Liver (tissue), 9 donors: ENCODE measurements around the gene PIAS1. TPM values are rescaled to one million over a fixed set of nuclear protein-coding genes. Genes with fewer than 3 reads are reported as not detected.

ENCODE experiments used
- DNase-seq: peaks from one replicate; pipeline ENCODE4 v3.0.0-alpha.2; 2017; ENCODE audit warnings: low spot score
- H3K27ac ChIP-seq, 2 donors: one replicate each; pipeline ENCODE4 v1.7.0; 2013; ENCODE audit warnings: inconsistent platforms in 2 of 2, low read length in 2 of 2, control low read depth in 1 of 2, low read depth in 1 of 2, mild to moderate bottlenecking in 1 of 2
- H3K27me3 ChIP-seq, 4 donors: one replicate each; pipeline versions ENCODE4 v1.6.1 to v1.7.0; 2013; ENCODE audit warnings: low read length in 3 of 4, inconsistent platforms in 1 of 4, mild to moderate bottlenecking in 1 of 4, moderate library complexity in 1 of 4; ENCODE audit not compliant: control insufficient read depth in 4 of 4, insufficient read depth in 4 of 4
- H3K36me3 ChIP-seq, 4 donors: one replicate each; pipeline versions ENCODE4 v1.6.1 to v1.7.0; 2013; ENCODE audit warnings: low read length in 3 of 4, mild to moderate bottlenecking in 3 of 4, low read depth in 1 of 4, moderate library complexity in 1 of 4; ENCODE audit not compliant: control insufficient read depth in 4 of 4, insufficient read depth in 3 of 4
- H3K4me1 ChIP-seq, 4 donors: one replicate each; pipeline versions ENCODE4 v1.6.1 to v1.7.0; 2013; ENCODE audit warnings: low read length in 3 of 4, mild to moderate bottlenecking in 3 of 4, moderate library complexity in 1 of 4; ENCODE audit not compliant: control insufficient read depth in 4 of 4, insufficient read depth in 4 of 4
- H3K4me3 ChIP-seq, 3 donors: one replicate each; pipeline versions ENCODE4 v1.6.1 to v1.7.0; 2013; ENCODE audit warnings: low read length in 3 of 3, control low read depth in 1 of 3, low read depth in 1 of 3, mild to moderate bottlenecking in 1 of 3
- H3K9ac ChIP-seq, 2 donors: one replicate each; pipeline ENCODE4 v1.7.0; 2013; ENCODE audit warnings: low read length in 2 of 2, mild to moderate bottlenecking in 2 of 2, moderate library complexity in 2 of 2, control low read depth in 1 of 2, low read depth in 1 of 2
- H3K9me3 ChIP-seq, 4 donors: one replicate each; pipeline versions ENCODE4 v1.6.1 to v1.7.0; 2013; ENCODE audit warnings: low read length in 3 of 4; ENCODE audit not compliant: control insufficient read depth in 4 of 4
- FOXA1 ChIP-seq: IDR thresholded peaks from 2 replicates; pipeline ENCODE4 v1.6.1; 2016; ENCODE audit warnings: antibody characterized with exemption
- FOXA2 ChIP-seq: IDR thresholded peaks from 2 replicates; pipeline ENCODE4 v1.6.1; 2016; ENCODE audit warnings: antibody characterized with exemption
- HNF4A ChIP-seq, 2 donors: conservative IDR thresholded peaks; 2 replicates each; pipeline ENCODE4 v1.6.1; 2016; ENCODE audit warnings: antibody characterized with exemption in 2 of 2, mild to moderate bottlenecking in 2 of 2
- HNF4G ChIP-seq: IDR thresholded peaks from 2 replicates; pipeline ENCODE4 v1.6.1; 2016; ENCODE audit warnings: antibody characterized with exemption
- MAX ChIP-seq: IDR thresholded peaks from 2 replicates; pipeline ENCODE4 v1.6.1; 2016; ENCODE audit warnings: antibody characterized with exemption
- REST ChIP-seq: IDR thresholded peaks from 2 replicates; pipeline ENCODE4 v1.6.1; 2016; ENCODE audit warnings: antibody characterized with exemption, mild to moderate bottlenecking
- RXRA ChIP-seq, 2 donors: IDR thresholded peaks; 2 replicates each; pipeline ENCODE4 v1.6.1; 2017 to 2018; ENCODE audit warnings: antibody characterized with exemption in 2 of 2, mild to moderate bottlenecking in 1 of 2
- SP1 ChIP-seq: IDR thresholded peaks from 2 replicates; pipeline ENCODE4 v1.6.1; 2018; ENCODE audit warnings: antibody characterized with exemption, mild to moderate bottlenecking
- TAF1 ChIP-seq: conservative IDR thresholded peaks from 2 replicates; pipeline ENCODE4 v1.6.1; 2016; ENCODE audit warnings: antibody characterized with exemption, mild to moderate bottlenecking
- WGBS: extraction: QIAGEN DNeasy Blood & Tissue Kit; methylation state at CpG from one replicate; pipeline ENCODE4 v1.1.7; 2013; 5-methylcytosine and 5-hydroxymethylcytosine counted together
- polyA plus RNA-seq, 2 donors: library from polyadenylated mRNA; stranded (reverse) in 1 of 2; unstranded in 1 of 2; fragments of 200-250 nt in 1 of 2; fragments of >200 nt in 1 of 2; fragmentation: Nextera tagmentation in 1 of 2; extraction: Ambion mirVana in 1 of 2; gene quantifications; one replicate each; pipeline versions ENCODE4 v1.2.1 to v1.2.3, GENCODE V29; 2013 to 2015
- total RNA-seq, 2 donors: library from RNA; depleted of rRNA; stranded (reverse); fragments of >200 nt; gene quantifications; one replicate each; pipeline ENCODE4 v1.2.3, GENCODE V29; 2014
- TF ChIP-seq, protein P1 (sequence below): fragments of 150-350 bp; IDR thresholded peaks from 2 replicates; pipeline ENCODE4 v1.5.1; 2017; ENCODE audit warnings: improper control_type of control experiment, low read depth, low read length; ENCODE audit not compliant: missing input control
- TF ChIP-seq, protein P2 (sequence below): IDR thresholded peaks from 2 replicates; pipeline ENCODE4 v1.6.1; 2016; ENCODE audit warnings: antibody characterized with exemption
- donor health status: healthy.
- donor health status: healthy.
- donor health status: healthy.
- donor health status: healthy.
- donor health status: healthy.

Gene PIAS1
- total and polyA plus RNA-seq, 4 donors, result 5.6 to 18.8 (median 13.2) TPM

DNA sequence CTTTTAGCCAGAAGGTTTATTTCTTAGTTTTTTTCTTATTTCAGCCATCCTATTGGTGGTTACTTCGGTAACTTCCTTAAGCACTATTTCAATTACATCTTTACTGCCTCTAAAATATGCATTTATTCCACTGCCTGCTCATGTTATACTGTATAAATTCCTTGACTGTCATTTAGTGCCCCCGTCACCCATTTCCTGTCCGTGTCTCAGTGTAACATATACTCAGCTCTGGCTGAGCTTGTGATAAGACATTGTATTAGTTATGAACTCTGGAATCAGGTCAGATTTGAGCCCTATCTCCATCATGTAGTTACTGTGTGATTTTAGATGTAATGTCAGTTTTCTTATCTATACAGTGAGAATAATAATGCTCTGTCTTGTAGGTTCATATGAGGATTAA lies 24.2 kb downstream of the PIAS1 start (continued):
- TF ChIP-seq, protein P1, sequence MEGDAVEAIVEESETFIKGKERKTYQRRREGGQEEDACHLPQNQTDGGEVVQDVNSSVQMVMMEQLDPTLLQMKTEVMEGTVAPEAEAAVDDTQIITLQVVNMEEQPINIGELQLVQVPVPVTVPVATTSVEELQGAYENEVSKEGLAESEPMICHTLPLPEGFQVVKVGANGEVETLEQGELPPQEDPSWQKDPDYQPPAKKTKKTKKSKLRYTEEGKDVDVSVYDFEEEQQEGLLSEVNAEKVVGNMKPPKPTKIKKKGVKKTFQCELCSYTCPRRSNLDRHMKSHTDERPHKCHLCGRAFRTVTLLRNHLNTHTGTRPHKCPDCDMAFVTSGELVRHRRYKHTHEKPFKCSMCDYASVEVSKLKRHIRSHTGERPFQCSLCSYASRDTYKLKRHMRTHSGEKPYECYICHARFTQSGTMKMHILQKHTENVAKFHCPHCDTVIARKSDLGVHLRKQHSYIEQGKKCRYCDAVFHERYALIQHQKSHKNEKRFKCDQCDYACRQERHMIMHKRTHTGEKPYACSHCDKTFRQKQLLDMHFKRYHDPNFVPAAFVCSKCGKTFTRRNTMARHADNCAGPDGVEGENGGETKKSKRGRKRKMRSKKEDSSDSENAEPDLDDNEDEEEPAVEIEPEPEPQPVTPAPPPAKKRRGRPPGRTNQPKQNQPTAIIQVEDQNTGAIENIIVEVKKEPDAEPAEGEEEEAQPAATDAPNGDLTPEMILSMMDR, result no peak
- TF ChIP-seq FOXA1 (no peak), FOXA2 (no peak), SP1 (no peak), HNF4G (no peak)

DNA sequence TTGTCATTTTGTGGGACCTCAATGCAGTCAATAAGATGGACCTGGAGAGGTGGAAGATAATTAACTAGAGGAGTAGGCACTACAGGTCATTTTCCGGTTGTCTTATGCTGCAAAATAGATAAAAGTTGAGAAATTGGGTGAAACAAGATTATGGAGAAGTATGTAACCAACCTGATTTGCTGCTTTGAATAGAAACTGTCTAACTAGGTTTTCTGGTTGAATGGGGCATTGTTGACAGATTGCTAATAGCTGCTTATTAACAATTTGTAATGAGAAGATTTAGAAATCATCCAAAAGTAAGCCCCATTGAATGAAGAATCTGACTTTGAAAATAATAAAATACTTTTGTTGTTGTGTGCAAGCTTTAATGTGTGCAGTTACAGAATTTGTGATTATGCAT lies 26.2 kb downstream of the PIAS1 start:
- TF ChIP-seq RXRA (IDR thresholded peaks at IDR 0.05) (no peak), FOXA1 (no peak), MAX (no peak), HNF4A (conservative IDR thresholded peaks at IDR 0.05) (no peak), REST (no peak), SP1 (no peak), FOXA2 (no peak), TAF1 (no peak)
- TF ChIP-seq, protein P2, sequence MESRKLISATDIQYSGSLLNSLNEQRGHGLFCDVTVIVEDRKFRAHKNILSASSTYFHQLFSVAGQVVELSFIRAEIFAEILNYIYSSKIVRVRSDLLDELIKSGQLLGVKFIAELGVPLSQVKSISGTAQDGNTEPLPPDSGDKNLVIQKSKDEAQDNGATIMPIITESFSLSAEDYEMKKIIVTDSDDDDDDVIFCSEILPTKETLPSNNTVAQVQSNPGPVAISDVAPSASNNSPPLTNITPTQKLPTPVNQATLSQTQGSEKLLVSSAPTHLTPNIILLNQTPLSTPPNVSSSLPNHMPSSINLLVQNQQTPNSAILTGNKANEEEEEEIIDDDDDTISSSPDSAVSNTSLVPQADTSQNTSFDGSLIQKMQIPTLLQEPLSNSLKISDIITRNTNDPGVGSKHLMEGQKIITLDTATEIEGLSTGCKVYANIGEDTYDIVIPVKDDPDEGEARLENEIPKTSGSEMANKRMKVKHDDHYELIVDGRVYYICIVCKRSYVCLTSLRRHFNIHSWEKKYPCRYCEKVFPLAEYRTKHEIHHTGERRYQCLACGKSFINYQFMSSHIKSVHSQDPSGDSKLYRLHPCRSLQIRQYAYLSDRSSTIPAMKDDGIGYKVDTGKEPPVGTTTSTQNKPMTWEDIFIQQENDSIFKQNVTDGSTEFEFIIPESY, result no peak
- TF ChIP-seq, protein P1, result no peak
- no peaks in the 10 kb centered on the region for H3K9me3 ChIP-seq
- H3K27me3 ChIP-seq, result no peaks in the 10 kb centered on the region
- H3K4me3 ChIP-seq, result no peak overlapping the region
- H3K36me3 ChIP-seq, result no peaks in the 10 kb centered on the region
- H3K4me1 ChIP-seq, result peaks cover 6 to 57% (median 31%) of the 10 kb centered on the region in 4 donors
- no peak overlapping the region for H3K9ac ChIP-seq
- no peak for DNase-seq
- WGBS, result 36% methylated on average over 1 of the region's 1 CpG
- H3K27ac ChIP-seq, result no peak overlapping the region
